Measurements from ENCODE around the gene LMX1A.

The LMX1A gene

GRCh38 chr1:165287329-165287728 is 69.2 kb downstream of the LMX1A start:
- Histone ChIP-seq H3K27me3 (ENCODE audit: control insufficient read depth in 3 of 3, insufficient read depth in 3 of 3, low read depth in 1 of 3, low read length in 3 of 3) (peaks cover 0 to 11% (median 0%) of the 10 kb centered on the region in 3 experiments), H4K91ac (ENCODE audit: low read depth, low read length, poor library complexity) (no peak overlapping the region), H3K18ac (ENCODE audit: low read length) (no peak overlapping the region), H3K36me3 (replicated peaks in 1 of 2; ENCODE audit: control insufficient read depth in 2 of 2, insufficient read depth in 2 of 2, low read length in 2 of 2) (no peaks in the 10 kb centered on the region), H3K27ac (replicated peaks; ENCODE audit: low read length) (no peak overlapping the region), H2AFZ (ENCODE audit: low read length) (no peak overlapping the region), H3K14ac (ENCODE audit: low read length) (no peak overlapping the region), H3K4me1 (ENCODE audit: control insufficient read depth in 2 of 2, insufficient read depth in 1 of 2, low read depth in 1 of 2, low read length in 2 of 2) (peaks cover 0 to 13% of the 10 kb centered on the region in 2 donors), H2BK120ac (ENCODE audit: low read depth, low read length) (no peak overlapping the region), H3K9me3 (replicated peaks in 1 of 2; ENCODE audit: control insufficient read depth in 2 of 2, insufficient read depth in 1 of 2, low read depth in 1 of 2, low read length in 2 of 2) (peaks cover 0 to 1% of the 10 kb centered on the region in 2 donors), H4K8ac (ENCODE audit: low read depth, low read length) (no peak overlapping the region), H2BK15ac (ENCODE audit: low read length) (no peak overlapping the region), H2BK5ac (ENCODE audit: low read length) (no peak overlapping the region), H3K9ac (ENCODE audit: low read depth, low read length, poor library complexity) (no peak overlapping the region), H2BK12ac (ENCODE audit: low read length) (no peak overlapping the region), H3K4me2 (ENCODE audit: insufficient read depth, low read length, poor library complexity, severe bottlenecking) (no peak overlapping the region), H3K23ac (ENCODE audit: low read depth, low read length, poor library complexity) (no peak overlapping the region), H2AK5ac (ENCODE audit: low read depth, low read length) (no peak overlapping the region), H3K79me1 (ENCODE audit: low read depth, low read length) (no peaks in the 10 kb centered on the region), H3K4me3 (ENCODE audit: low read length in 2 of 2) (no peak overlapping the region), H3K4ac (ENCODE audit: low read length) (no peak overlapping the region)
- no CpG with 5 or more reads among the region's 3 CpGs for WGBS, 2 donors (ENCODE audit: extremely low coverage in 2 of 2, insufficient read length in 2 of 2, insufficient replicate concordance in 1 of 2)
- no peak for DNase-seq (ENCODE audit: low spot score)

GRCh38 chr1:165284454-165284853 is 72.1 kb downstream of the LMX1A start:
- WGBS, 2 donors (ENCODE audit: extremely low coverage in 2 of 2, insufficient read length in 2 of 2, insufficient replicate concordance in 1 of 2): no CpG with 5 or more reads among the region's 10 CpGs
- Histone ChIP-seq H2AFZ (ENCODE audit: low read length) (no peak overlapping the region), H3K18ac (ENCODE audit: low read length) (no peak overlapping the region), H3K36me3 (replicated peaks in 1 of 2; ENCODE audit: control insufficient read depth in 2 of 2, insufficient read depth in 2 of 2, low read length in 2 of 2) (no peaks in the 10 kb centered on the region), H3K9me3 (replicated peaks in 1 of 2; ENCODE audit: control insufficient read depth in 2 of 2, insufficient read depth in 1 of 2, low read depth in 1 of 2, low read length in 2 of 2) (peaks cover 0 to 1% of the 10 kb centered on the region in 2 donors), H2BK120ac (ENCODE audit: low read depth, low read length) (no peak overlapping the region), H4K91ac (ENCODE audit: low read depth, low read length, poor library complexity) (no peak overlapping the region), H3K9ac (ENCODE audit: low read depth, low read length, poor library complexity) (no peak overlapping the region), H3K79me1 (ENCODE audit: low read depth, low read length) (no peaks in the 10 kb centered on the region), H3K4me1 (ENCODE audit: control insufficient read depth in 2 of 2, insufficient read depth in 1 of 2, low read depth in 1 of 2, low read length in 2 of 2) (peaks cover 0 to 18% of the 10 kb centered on the region in 2 donors), H2BK12ac (ENCODE audit: low read length) (no peak overlapping the region), H3K4me3 (ENCODE audit: low read length in 2 of 2) (no peak overlapping the region), H3K27ac (replicated peaks; ENCODE audit: low read length) (no peak overlapping the region), H2BK15ac (ENCODE audit: low read length) (no peak overlapping the region), H3K27me3 (ENCODE audit: control insufficient read depth in 3 of 3, insufficient read depth in 3 of 3, low read depth in 1 of 3, low read length in 3 of 3) (peaks cover 0 to 14% (median 0%) of the 10 kb centered on the region in 3 experiments), H3K14ac (ENCODE audit: low read length) (no peak overlapping the region), H2BK5ac (ENCODE audit: low read length) (no peak overlapping the region), H3K4me2 (ENCODE audit: insufficient read depth, low read length, poor library complexity, severe bottlenecking) (no peak overlapping the region), H4K8ac (ENCODE audit: low read depth, low read length) (no peak overlapping the region), H2AK5ac (ENCODE audit: low read depth, low read length) (no peak overlapping the region), H3K4ac (ENCODE audit: low read length) (no peak overlapping the region), H3K23ac (ENCODE audit: low read depth, low read length, poor library complexity) (no peak overlapping the region)
- no peak for DNase-seq (ENCODE audit: low spot score)

- Histone ChIP-seq H3K18ac (ENCODE audit: low read length) (no peak overlapping the region), H3K9ac (ENCODE audit: low read depth, low read length, poor library complexity) (no peak overlapping the region), H3K36me3 (replicated peaks in 1 of 2; ENCODE audit: control insufficient read depth in 2 of 2, insufficient read depth in 2 of 2, low read length in 2 of 2) (no peaks in the 10 kb centered on the region), H4K91ac (ENCODE audit: low read depth, low read length, poor library complexity) (no peak overlapping the region), H3K27ac (replicated peaks; ENCODE audit: low read length) (no peak overlapping the region), H3K4me1 (ENCODE audit: control insufficient read depth in 2 of 2, insufficient read depth in 1 of 2, low read depth in 1 of 2, low read length in 2 of 2) (peaks cover 0 to 8% of the 10 kb centered on the region in 2 donors), H3K4me2 (ENCODE audit: insufficient read depth, low read length, poor library complexity, severe bottlenecking) (no peak overlapping the region), H3K14ac (ENCODE audit: low read length) (no peak overlapping the region), H3K4me3 (ENCODE audit: low read length in 2 of 2) (no peak overlapping the region), H4K8ac (ENCODE audit: low read depth, low read length) (no peak overlapping the region), H2BK12ac (ENCODE audit: low read length) (no peak overlapping the region), H3K79me1 (ENCODE audit: low read depth, low read length) (no peaks in the 10 kb centered on the region), H2BK120ac (ENCODE audit: low read depth, low read length) (no peak overlapping the region), H2AK5ac (ENCODE audit: low read depth, low read length) (no peak overlapping the region), H2BK15ac (ENCODE audit: low read length) (no peak overlapping the region), H3K27me3 (ENCODE audit: control insufficient read depth in 3 of 3, insufficient read depth in 3 of 3, low read depth in 1 of 3, low read length in 3 of 3) (peaks cover 0 to 6% (median 0%) of the 10 kb centered on the region in 3 experiments), H3K23ac (ENCODE audit: low read depth, low read length, poor library complexity) (no peak overlapping the region), H2BK5ac (ENCODE audit: low read length) (no peak overlapping the region), H3K9me3 (replicated peaks in 1 of 2; ENCODE audit: control insufficient read depth in 2 of 2, insufficient read depth in 1 of 2, low read depth in 1 of 2, low read length in 2 of 2) (peaks cover 0 to 1% of the 10 kb centered on the region in 2 donors), H3K4ac (ENCODE audit: low read length) (no peak overlapping the region), H2AFZ (ENCODE audit: low read length) (no peak overlapping the region)
- no peak for DNase-seq (ENCODE audit: low spot score)
- WGBS, 2 donors (ENCODE audit: extremely low coverage in 2 of 2, insufficient read length in 2 of 2, insufficient replicate concordance in 1 of 2): no CpG with 5 or more reads among the region's 3 CpGs
Measured at GRCh38 chr1:165281207-165281901, 75.2 kb downstream of the LMX1A start.

- no peak overlapping the region for H4K8ac ChIP-seq (ENCODE audit: low read depth, low read length)
- H3K14ac ChIP-seq (ENCODE audit: low read length): no peak overlapping the region
- no CpG with 5 or more reads among the region's 9 CpGs for WGBS, 2 donors (ENCODE audit: extremely low coverage in 2 of 2, insufficient read length in 2 of 2, insufficient replicate concordance in 1 of 2)
- no peak overlapping the region for H2AK5ac ChIP-seq (ENCODE audit: low read depth, low read length)
- H2BK120ac ChIP-seq (ENCODE audit: low read depth, low read length): no peak overlapping the region
- no peak overlapping the region for H3K18ac ChIP-seq (ENCODE audit: low read length)
- no peak overlapping the region for H3K27ac ChIP-seq (replicated peaks; ENCODE audit: low read length)
- H3K4ac ChIP-seq (ENCODE audit: low read length): no peak overlapping the region
- no peak overlapping the region for H2BK12ac ChIP-seq (ENCODE audit: low read length)
- no peaks in the 10 kb centered on the region for H3K36me3 ChIP-seq (replicated peaks in 1 of 2; ENCODE audit: control insufficient read depth in 2 of 2, insufficient read depth in 2 of 2, low read length in 2 of 2)
- H3K9ac ChIP-seq (ENCODE audit: low read depth, low read length, poor library complexity): no peak overlapping the region
- peak overlapping the region; percentile 12 for H3K4me2 ChIP-seq (ENCODE audit: insufficient read depth, low read length, poor library complexity, severe bottlenecking)
- no peak overlapping the region for H4K91ac ChIP-seq (ENCODE audit: low read depth, low read length, poor library complexity)
- H3K27me3 ChIP-seq (ENCODE audit: control insufficient read depth in 3 of 3, insufficient read depth in 3 of 3, low read depth in 1 of 3, low read length in 3 of 3): peaks cover 0 to 6% (median 0%) of the 10 kb centered on the region in 3 experiments
- no peak overlapping the region for H2AFZ ChIP-seq (ENCODE audit: low read length)
- DNase-seq (ENCODE audit: low spot score): no peak
- peaks cover 0 to 18% of the 10 kb centered on the region in 2 donors for H3K4me1 ChIP-seq (ENCODE audit: control insufficient read depth in 2 of 2, insufficient read depth in 1 of 2, low read depth in 1 of 2, low read length in 2 of 2)
- H3K4me3 ChIP-seq (ENCODE audit: low read length in 2 of 2): no peak overlapping the region
- H2BK5ac ChIP-seq (ENCODE audit: low read length): no peak overlapping the region
- no peaks in the 10 kb centered on the region for H3K79me1 ChIP-seq (ENCODE audit: low read depth, low read length)
- H2BK15ac ChIP-seq (ENCODE audit: low read length): no peak overlapping the region
- H3K9me3 ChIP-seq (replicated peaks in 1 of 2; ENCODE audit: control insufficient read depth in 2 of 2, insufficient read depth in 1 of 2, low read depth in 1 of 2, low read length in 2 of 2): peaks cover 0 to 1% of the 10 kb centered on the region in 2 donors
- no peak overlapping the region for H3K23ac ChIP-seq (ENCODE audit: low read depth, low read length, poor library complexity)
Measured at GRCh38 chr1:165279882-165280281, 76.6 kb downstream of the LMX1A start.

Measured in neuronal stem cell (in vitro differentiated cells).